Stomach (tissue), 4 donors: ENCODE measurements around the gene CLDN7.
A peak's percentile ranks its signal among the peaks of the same experiment; 100 is the strongest.

Experiments used
- POLR2A ChIP-seq, 4 donors: fragments of 450-650 bp; IDR thresholded peaks; one replicate each; pipeline ENCODE4 v1.6.1; 2016; ENCODE audit warnings: antibody characterized with exemption in 4 of 4, control low read depth in 2 of 4, mild to moderate bottlenecking in 1 of 4, moderate library complexity in 1 of 4
- POLR2AphosphoS5 ChIP-seq, 3 donors: sonication (generic); formaldehyde crosslinking; IDR thresholded peaks; one replicate each; pipeline ENCODE4 v1.6.1; 2016; ENCODE audit warnings: antibody characterized with exemption in 3 of 3
- TF ChIP-seq, protein P1 (sequence below), 7 experiments: fragments of 450-650 bp in 4 of 7; fragments of 200-600 bp in 3 of 7; sonication (generic) in 3 of 7; IDR thresholded peaks; one replicate each; pipeline ENCODE4 v1.5.1; 2016 to 2019; ENCODE audit warnings: antibody characterized with exemption in 7 of 7, control low read depth in 2 of 7, mild to moderate bottlenecking in 1 of 7

- TF ChIP-seq, protein P1, sequence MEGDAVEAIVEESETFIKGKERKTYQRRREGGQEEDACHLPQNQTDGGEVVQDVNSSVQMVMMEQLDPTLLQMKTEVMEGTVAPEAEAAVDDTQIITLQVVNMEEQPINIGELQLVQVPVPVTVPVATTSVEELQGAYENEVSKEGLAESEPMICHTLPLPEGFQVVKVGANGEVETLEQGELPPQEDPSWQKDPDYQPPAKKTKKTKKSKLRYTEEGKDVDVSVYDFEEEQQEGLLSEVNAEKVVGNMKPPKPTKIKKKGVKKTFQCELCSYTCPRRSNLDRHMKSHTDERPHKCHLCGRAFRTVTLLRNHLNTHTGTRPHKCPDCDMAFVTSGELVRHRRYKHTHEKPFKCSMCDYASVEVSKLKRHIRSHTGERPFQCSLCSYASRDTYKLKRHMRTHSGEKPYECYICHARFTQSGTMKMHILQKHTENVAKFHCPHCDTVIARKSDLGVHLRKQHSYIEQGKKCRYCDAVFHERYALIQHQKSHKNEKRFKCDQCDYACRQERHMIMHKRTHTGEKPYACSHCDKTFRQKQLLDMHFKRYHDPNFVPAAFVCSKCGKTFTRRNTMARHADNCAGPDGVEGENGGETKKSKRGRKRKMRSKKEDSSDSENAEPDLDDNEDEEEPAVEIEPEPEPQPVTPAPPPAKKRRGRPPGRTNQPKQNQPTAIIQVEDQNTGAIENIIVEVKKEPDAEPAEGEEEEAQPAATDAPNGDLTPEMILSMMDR (IDR thresholded peaks at IDR 0.05), result no peak
- peak in 2 of 3 donors; percentile 2 to 73 for TF ChIP-seq POLR2AphosphoS5 (IDR thresholded peaks at IDR 0.05)
- TF ChIP-seq POLR2A (IDR thresholded peaks at IDR 0.05), result no peak
Measured at GRCh38 chr17:7281074-7281952, 19.0 kb upstream of the CLDN7 start, which contains the start of gene SLC2A4.
